Thyroid gland (tissue), 4 donors: ENCODE results near the gene ABCA12.

Experiments
- CTCF ChIP-seq, 6 experiments: fragments of 200-600 bp in 3 of 6; fragments of 450-650 bp in 3 of 6; sonication (generic) in 3 of 6; IDR thresholded peaks; one replicate each; pipeline ENCODE4 v1.5.1; 2016 to 2019; ENCODE audit warnings: antibody characterized with exemption in 6 of 6, mild to moderate bottlenecking in 2 of 6, inconsistent platforms in 1 of 6, moderate library complexity in 1 of 6
- POLR2A ChIP-seq, 2 donors: fragments of 450-650 bp; IDR thresholded peaks; one replicate each; pipeline ENCODE4 v1.6.1; 2017; ENCODE audit warnings: antibody characterized with exemption in 2 of 2, mild to moderate bottlenecking in 2 of 2, moderate library complexity in 1 of 2

GRCh38 chr2:215149486-215149885 is 11.1 kb upstream of the ABCA12 start:
- TF ChIP-seq POLR2A (IDR thresholded peaks at IDR 0.05) (no peak), CTCF (IDR thresholded peaks at IDR 0.05) (no peak)
